B cell (primary cell): ENCODE results near the gene TM4SF5. TPM values are rescaled to one million over a fixed set of nuclear protein-coding genes. Genes with fewer than 3 reads are reported as not detected.

Experiments used
- ATAC-seq: fragments of 200-7000 bp; cut with Tn5 transposase; one replicate; pipeline ENCODE4 v1.10.0; 2021; ENCODE audit warnings: low read depth, mild to moderate bottlenecking, moderate number of reproducible peaks, moderate library complexity
- CTCF ChIA-PET: fragments of 350-600 bp; sonication (Branson Sonifier 250); formaldehyde crosslinking; loops from one replicate; lab custom pipeline; 2021; ENCODE audit warnings: antibody characterized with exemption, inconsistent platforms; lab: Charles Lee
- POLR2A ChIA-PET: fragments of 350-600 bp; sonication (Branson Sonifier 250); formaldehyde crosslinking; loops from one replicate; lab custom pipeline; 2021; ENCODE audit warnings: antibody characterized with exemption; lab: Charles Lee
- DNase-seq: peaks from one replicate; pipeline ENCODE4 v3.0.0; 2013
- H2AFZ ChIP-seq: 2 replicates; pipeline ENCODE4 v1.6.1; 2012; ENCODE audit warnings: mild to moderate bottlenecking, low read depth, low read length; ENCODE audit not compliant: insufficient read depth, poor library complexity, severe bottlenecking
- H3K27ac ChIP-seq, 2 donors: 1 replicate in 1 of 2; 2 replicates in 1 of 2; pipeline ENCODE4 v1.5.1; 2012 to 2013; ENCODE audit warnings: low read length in 2 of 2, mild to moderate bottlenecking in 2 of 2, moderate library complexity in 1 of 2
- H3K27me3 ChIP-seq, 4 experiments: fragments of 200-600 bp in 1 of 4; sonication (generic) in 1 of 4; replicated peaks in 1 of 4; 1 replicate in 2 of 4; 2 replicates in 2 of 4; pipeline versions ENCODE4 v1.6.1 to v1.7.0; 2013 to 2016; ENCODE audit warnings: low read length in 3 of 4, mild to moderate bottlenecking in 2 of 4, mixed read lengths in 1 of 4, moderate library complexity in 1 of 4; ENCODE audit not compliant: insufficient read depth in 4 of 4, control insufficient read depth in 3 of 4; ENCODE audit errors: control extremely low read depth in 1 of 4
- H3K36me3 ChIP-seq, 2 experiments: replicated peaks in 1 of 2; 1 replicate in 1 of 2; 2 replicates in 1 of 2; pipeline versions ENCODE4 v1.6.1 to v1.7.1; 2013; ENCODE audit warnings: low read length in 1 of 2; ENCODE audit not compliant: insufficient read depth in 2 of 2, control insufficient read depth in 1 of 2; ENCODE audit errors: control extremely low read depth in 1 of 2, extremely low read depth in 1 of 2
- H3K4me1 ChIP-seq, 2 donors: fragments of 200-600 bp in 1 of 2; sonication (generic) in 1 of 2; 1 replicate in 1 of 2; 2 replicates in 1 of 2; pipeline versions ENCODE4 v1.5.1 to v1.6.1; 2013 to 2017; ENCODE audit warnings: low read length in 2 of 2; ENCODE audit not compliant: control insufficient read depth in 2 of 2, insufficient read depth in 2 of 2
- H3K4me2 ChIP-seq: replicated peaks from 2 replicates; pipeline ENCODE3; 2012; ENCODE audit warnings: mild to moderate bottlenecking, low read depth, low read length; ENCODE audit not compliant: poor library complexity, severe bottlenecking
- H3K4me3 ChIP-seq, 5 experiments: fragments of 200-600 bp in 1 of 5; sonication (generic) in 1 of 5; 1 replicate in 3 of 5; 2 replicates in 2 of 5; pipeline versions ENCODE4 v1.5.1 to v1.7.0; 2011 to 2016; ENCODE audit warnings: low read length in 4 of 5, mild to moderate bottlenecking in 4 of 5, low read depth in 2 of 5, control low read depth in 1 of 5, moderate library complexity in 1 of 5; ENCODE audit not compliant: insufficient read depth in 1 of 5; ENCODE audit errors: control extremely low read depth in 1 of 5, extremely low read depth in 1 of 5
- H3K79me2 ChIP-seq: fragments of 200-600 bp; sonication (generic); one replicate; pipeline ENCODE4 v1.6.0; 2016; ENCODE audit warnings: low read length; ENCODE audit not compliant: control insufficient read depth, insufficient read depth
- H3K9ac ChIP-seq: fragments of 200-600 bp; sonication (generic); 2 replicates; pipeline ENCODE4 v1.6.1; 2017; ENCODE audit warnings: mild to moderate bottlenecking, low read length, moderate library complexity
- H3K9me3 ChIP-seq, 3 donors: one replicate each; pipeline versions ENCODE4 v1.6.1 to v1.7.1; 2013; ENCODE audit warnings: low read length in 2 of 3; ENCODE audit not compliant: control insufficient read depth in 2 of 3, insufficient read depth in 1 of 3; ENCODE audit errors: control extremely low read depth in 1 of 3
- H4K20me1 ChIP-seq: 2 replicates; pipeline ENCODE4 v1.6.0; 2012; ENCODE audit warnings: mild to moderate bottlenecking, low read length; ENCODE audit not compliant: insufficient read depth, control insufficient read depth, poor library complexity, severe bottlenecking
- H3K27ac Mint-ChIP-seq: one replicate; pipeline ENCODE4 v1.8.0; 2021; ENCODE audit warnings: mixed read lengths
- H3K27me3 Mint-ChIP-seq: one replicate; pipeline ENCODE4 v1.8.0; 2021; ENCODE audit warnings: mixed read lengths
- H3K4me1 Mint-ChIP-seq: one replicate; pipeline ENCODE4 v1.8.0; 2021; ENCODE audit warnings: mixed read lengths
- H3K4me3 Mint-ChIP-seq: one replicate; pipeline ENCODE4 v1.8.0; 2021; ENCODE audit warnings: mixed read lengths
- H3K9me3 Mint-ChIP-seq: one replicate; pipeline ENCODE4 v1.8.0; 2022; ENCODE audit warnings: mixed read lengths; ENCODE audit not compliant: insufficient read depth
- CTCF ChIP-seq: fragments of 200-600 bp; IDR thresholded peaks from one replicate; pipeline ENCODE4 v1.8.0; 2022; ENCODE audit warnings: antibody characterized with exemption, mild to moderate bottlenecking
- EZH2 ChIP-seq: IDR thresholded peaks from 2 replicates; pipeline ENCODE4 v1.6.1; 2012; ENCODE audit warnings: borderline replicate concordance, low read depth, mild to moderate bottlenecking, moderate library complexity, low read length; ENCODE audit not compliant: insufficient read depth, poor library complexity, severe bottlenecking
- WGBS: methylation state at CpG from one replicate; pipeline ENCODE4 v1.1.5; 2013; ENCODE audit warnings: missing lambda C conversion rate; ENCODE audit not compliant: insufficient coverage; 5-methylcytosine and 5-hydroxymethylcytosine counted together
- intact Hi-C: fragments of 100-400 bp; cut with micrococcal nuclease; formaldehyde crosslinking; loops from one replicate; pipeline ENCODE4 v1.10.0; 2022
- polyA plus RNA-seq: library from polyadenylated mRNA; depleted of rRNA; stranded (reverse); fragments of >200 nt; gene quantifications from 2 replicates; pipeline ENCODE4 v1.2.3, GENCODE V29; 2012
- total RNA-seq, 2 donors: library from RNA; stranded (reverse); fragments of 120-200 nt in 1 of 2; gene quantifications; 1 replicate in 1 of 2; 2 replicates in 1 of 2; pipeline versions ENCODE4 v1.2.3 to v1.2.4, GENCODE V29; 2013 to 2022

TM4SF5 gene
- total and polyA plus RNA-seq, 2 donors (not counting 1 experiment from before 2014, with no cell fraction given), result not detected

GRCh38 chr17:4769628-4770027 is 2.1 kb upstream of the TM4SF5 start:
- Mint-ChIP-seq H3K9me3 (no peaks in the 10 kb centered on the region), H3K4me3 (no peak overlapping the region), H3K4me1 (peaks cover 5% of the 10 kb centered on the region), H3K27me3 (peaks cover 6% of the 10 kb centered on the region), H3K27ac (no peak overlapping the region)
- Histone ChIP-seq H2AFZ (no peak overlapping the region), H3K4me1 (peaks cover 4 to 6% of the 10 kb centered on the region in 2 donors), H3K36me3 (no peaks in the 10 kb centered on the region), H3K4me3 (no peak overlapping the region), H3K79me2 (no peaks in the 10 kb centered on the region), H3K9me3 (no peaks in the 10 kb centered on the region), H3K27ac (no peak overlapping the region), H3K27me3 (peaks cover 0 to 4% (median 0%) of the 10 kb centered on the region in 4 experiments), H3K9ac (no peak overlapping the region), H4K20me1 (no peaks in the 10 kb centered on the region), H3K4me2 (no peak overlapping the region)
- ChIA-PET POLR2A (interaction anchor here (1.2 kb wide), 1 partner anchor 9 kb away, joined by 5 read pairs; no protein-coding TSS in a partner anchor), CTCF (interaction anchor here (0.6 to 1.1 kb wide), 2 partner anchors 14 to 294 kb away, joined by 3 read pairs; no protein-coding TSS in a partner anchor)
- no peak for DNase-seq
- no peak for TF ChIP-seq EZH2
- TF ChIP-seq CTCF, result no peak
- no peak for ATAC-seq
- intact Hi-C loops, result no loop called here
- 100% methylated on average over 1 of the region's 2 CpGs for WGBS

GRCh38 chr17:4772235-4772613 is 538 bp downstream of the TM4SF5 start:
- peaks cover 0 to 4% (median 0%) of the 10 kb centered on the region in 4 experiments for H3K27me3 ChIP-seq
- no peaks in the 10 kb centered on the region for H4K20me1 ChIP-seq
- H3K27ac ChIP-seq, result no peak overlapping the region
- no peak overlapping the region for H3K4me3 Mint-ChIP-seq
- H3K4me1 ChIP-seq, result peaks cover 3 to 10% of the 10 kb centered on the region in 2 donors
- peaks cover 10% of the 10 kb centered on the region for H3K27me3 Mint-ChIP-seq
- POLR2A ChIA-PET, result no interaction called here
- no peak overlapping the region for H3K9ac ChIP-seq
- no peaks in the 10 kb centered on the region for H3K36me3 ChIP-seq
- H3K9me3 ChIP-seq, result no peaks in the 10 kb centered on the region
- no peak for ATAC-seq
- H2AFZ ChIP-seq, result no peak overlapping the region
- peaks cover 9% of the 10 kb centered on the region for H3K4me1 Mint-ChIP-seq
- no peak for DNase-seq
- H3K4me2 ChIP-seq, result no peak overlapping the region
- 80% methylated on average over 7 of the region's 10 CpGs for WGBS
- no peak overlapping the region for H3K4me3 ChIP-seq
- H3K9me3 Mint-ChIP-seq, result no peaks in the 10 kb centered on the region
- no peaks in the 10 kb centered on the region for H3K79me2 ChIP-seq
- no peak overlapping the region for H3K27ac Mint-ChIP-seq
- intact Hi-C loops, result no loop called here
- CTCF ChIA-PET, result interaction anchor here (1.4 kb wide), 1 partner anchor 24 kb away, joined by 4 read pairs; no protein-coding TSS in a partner anchor
- TF ChIP-seq CTCF, result no peak
- no peak for TF ChIP-seq EZH2
